ENCODE data around the gene LINC01488.
A peak's percentile ranks its signal among the peaks of the same experiment; 100 is the strongest.

Gene LINC01488

GRCh38 chr11:69442012-69442806 lies 39.3 kb upstream of the LINC01488 start:
- no peak overlapping the region for H3K27ac ChIP-seq (ENCODE audit: low read depth, low read length)
- TF ChIP-seq EZH2phosphoT487 (IDR thresholded peaks at IDR 0.05; ENCODE audit: borderline replicate concordance, low read length), result no peak
- TF ChIP-seq CTCF (IDR thresholded peaks at IDR 0.05; ENCODE audit: low read depth, low read length, poor library complexity, severe bottlenecking), result no peak
- H3K36me3 ChIP-seq (ENCODE audit: control insufficient read depth, low read length), result no peaks in the 10 kb centered on the region
- H3K4me3 ChIP-seq (ENCODE audit: low read length), result no peak overlapping the region
- H3K4me1 ChIP-seq (ENCODE audit: control insufficient read depth, low read length), result 0 out of 2 replicates have a peak, but pooled peaks cover 3% of the 10 kb centered on the region
- no peaks in the 10 kb centered on the region for H3K9me3 ChIP-seq (ENCODE audit: control insufficient read depth, insufficient read depth, low read length)
- no peaks in the 10 kb centered on the region for H3K9me2 ChIP-seq (replicated peaks; ENCODE audit: control insufficient read depth, low read length)
- H3F3A ChIP-seq (ENCODE audit: control insufficient read depth, insufficient read depth), result no peaks in the 10 kb centered on the region
- H4K20me1 ChIP-seq (ENCODE audit: control insufficient read depth, insufficient read depth, low read depth, low read length), result no peaks in the 10 kb centered on the region
- H3K79me2 ChIP-seq (ENCODE audit: control insufficient read depth, low read length), result no peaks in the 10 kb centered on the region
- no peak overlapping the region for H3K4me2 ChIP-seq (ENCODE audit: low read length)
- peaks cover 8% of the 10 kb centered on the region for H3K27me3 ChIP-seq (ENCODE audit: control insufficient read depth, low read length)

- TF ChIP-seq EZH2phosphoT487 (IDR thresholded peaks at IDR 0.05; ENCODE audit: borderline replicate concordance, low read length), result no peak
- TF ChIP-seq CTCF (IDR thresholded peaks at IDR 0.05; ENCODE audit: low read depth, low read length, poor library complexity, severe bottlenecking), result no peak
- H4K20me1 ChIP-seq (ENCODE audit: control insufficient read depth, insufficient read depth, low read depth, low read length), result no peaks in the 10 kb centered on the region
- no peaks in the 10 kb centered on the region for H3K9me3 ChIP-seq (ENCODE audit: control insufficient read depth, insufficient read depth, low read length)
- no peaks in the 10 kb centered on the region for H3K9me2 ChIP-seq (replicated peaks; ENCODE audit: control insufficient read depth, low read length)
- 0 out of 2 replicates have a peak, but pooled peaks cover 3% of the 10 kb centered on the region for H3K4me1 ChIP-seq (ENCODE audit: control insufficient read depth, low read length)
- H3K79me2 ChIP-seq (ENCODE audit: control insufficient read depth, low read length), result no peaks in the 10 kb centered on the region
- no peak overlapping the region for H3K27ac ChIP-seq (ENCODE audit: low read depth, low read length)
- H3K27me3 ChIP-seq (ENCODE audit: control insufficient read depth, low read length), result peaks cover 8% of the 10 kb centered on the region
- no peak overlapping the region for H3K4me2 ChIP-seq (ENCODE audit: low read length)
- no peak overlapping the region for H3K4me3 ChIP-seq (ENCODE audit: low read length)
- H3F3A ChIP-seq (ENCODE audit: control insufficient read depth, insufficient read depth), result no peaks in the 10 kb centered on the region
- H3K36me3 ChIP-seq (ENCODE audit: control insufficient read depth, low read length), result no peaks in the 10 kb centered on the region
Observed at GRCh38 chr11:69442807-69443137, 38.7 kb upstream of the LINC01488 start.

GRCh38 chr11:69443138-69443967 lies 38.1 kb upstream of the LINC01488 start:
- no peaks in the 10 kb centered on the region for H3F3A ChIP-seq (ENCODE audit: control insufficient read depth, insufficient read depth)
- no peak for TF ChIP-seq EZH2phosphoT487 (IDR thresholded peaks at IDR 0.05; ENCODE audit: borderline replicate concordance, low read length)
- H3K9me2 ChIP-seq (replicated peaks; ENCODE audit: control insufficient read depth, low read length), result no peaks in the 10 kb centered on the region
- no peaks in the 10 kb centered on the region for H3K36me3 ChIP-seq (ENCODE audit: control insufficient read depth, low read length)
- H3K4me3 ChIP-seq (ENCODE audit: low read length), result 0 out of 2 replicates have a peak overlapping the region, but pooled peaks have one; percentile 17
- H3K27ac ChIP-seq (ENCODE audit: low read depth, low read length), result no peak overlapping the region
- H4K20me1 ChIP-seq (ENCODE audit: control insufficient read depth, insufficient read depth, low read depth, low read length), result no peaks in the 10 kb centered on the region
- H3K27me3 ChIP-seq (ENCODE audit: control insufficient read depth, low read length), result peaks cover 8% of the 10 kb centered on the region
- H3K4me1 ChIP-seq (ENCODE audit: control insufficient read depth, low read length), result 0 out of 2 replicates have a peak, but pooled peaks cover 3% of the 10 kb centered on the region
- peak overlapping the region; percentile 21 for H3K4me2 ChIP-seq (ENCODE audit: low read length)
- H3K9me3 ChIP-seq (ENCODE audit: control insufficient read depth, insufficient read depth, low read length), result no peaks in the 10 kb centered on the region
- no peaks in the 10 kb centered on the region for H3K79me2 ChIP-seq (ENCODE audit: control insufficient read depth, low read length)

All from DOHH2 (cell line).